ENCODE measurements around the gene THAP8.

DNA sequence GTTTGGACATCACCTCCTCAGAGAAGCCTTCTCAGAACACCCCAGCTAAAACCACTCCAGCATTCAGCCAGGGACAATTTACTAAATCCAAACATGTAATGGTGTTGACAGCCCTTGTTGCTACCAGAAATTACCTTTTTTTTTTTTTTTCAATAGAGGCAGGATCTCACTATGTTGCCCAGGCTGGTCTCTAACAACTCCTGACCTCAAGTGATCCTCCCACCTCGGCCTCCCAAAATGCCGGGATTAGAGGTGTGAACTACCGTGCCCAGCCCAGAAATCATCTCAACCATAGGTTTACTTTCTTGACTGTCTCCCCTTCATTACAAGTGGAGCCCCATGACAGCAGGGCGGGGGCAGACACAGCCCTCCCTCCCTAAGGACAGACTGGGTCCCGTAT is 30.7 kb downstream of the THAP8 start:
- no peak for TF ChIP-seq EGR1 (IDR thresholded peaks at IDR 0.05; ENCODE audit: borderline replicate concordance in 1 of 2, low read depth in 2 of 2, low read length in 2 of 2)
- no peak for TF ChIP-seq MTA3 (IDR thresholded peaks at IDR 0.05; ENCODE audit: borderline replicate concordance, low read length)
